ENCODE measurements around the gene NOP58.
"Not testable (repeated sequence)": the region's sequence is repeated elsewhere in the genome, so short reads cannot be mapped to it uniquely, and the experiment has no call there.

The NOP58 gene, protein sequence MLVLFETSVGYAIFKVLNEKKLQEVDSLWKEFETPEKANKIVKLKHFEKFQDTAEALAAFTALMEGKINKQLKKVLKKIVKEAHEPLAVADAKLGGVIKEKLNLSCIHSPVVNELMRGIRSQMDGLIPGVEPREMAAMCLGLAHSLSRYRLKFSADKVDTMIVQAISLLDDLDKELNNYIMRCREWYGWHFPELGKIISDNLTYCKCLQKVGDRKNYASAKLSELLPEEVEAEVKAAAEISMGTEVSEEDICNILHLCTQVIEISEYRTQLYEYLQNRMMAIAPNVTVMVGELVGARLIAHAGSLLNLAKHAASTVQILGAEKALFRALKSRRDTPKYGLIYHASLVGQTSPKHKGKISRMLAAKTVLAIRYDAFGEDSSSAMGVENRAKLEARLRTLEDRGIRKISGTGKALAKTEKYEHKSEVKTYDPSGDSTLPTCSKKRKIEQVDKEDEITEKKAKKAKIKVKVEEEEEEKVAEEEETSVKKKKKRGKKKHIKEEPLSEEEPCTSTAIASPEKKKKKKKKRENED

GRCh38 chr2:202265467-202266277, at the start of gene NOP58:
Gene NOP58 (plus strand): TSS chr2:202265763. CDS start chr2:202265942, 179 bp downstream.
- peaks cover 12% of the 10 kb centered on the region for H3K36me3 Mint-ChIP-seq (ENCODE audit: low read depth)
- H3K9me3 Mint-ChIP-seq = no peaks in the 10 kb centered on the region
- no peaks in the 10 kb centered on the region for H3K27me3 Mint-ChIP-seq
- H3K4me3 Mint-ChIP-seq = peak within 1 kb of the TSS; percentile 61
- H3K27ac Mint-ChIP-seq = peak within 1 kb of the TSS; percentile 29
- peaks cover 21% of the 10 kb centered on the region for H3K4me1 Mint-ChIP-seq (ENCODE audit: low read depth)

DNA sequence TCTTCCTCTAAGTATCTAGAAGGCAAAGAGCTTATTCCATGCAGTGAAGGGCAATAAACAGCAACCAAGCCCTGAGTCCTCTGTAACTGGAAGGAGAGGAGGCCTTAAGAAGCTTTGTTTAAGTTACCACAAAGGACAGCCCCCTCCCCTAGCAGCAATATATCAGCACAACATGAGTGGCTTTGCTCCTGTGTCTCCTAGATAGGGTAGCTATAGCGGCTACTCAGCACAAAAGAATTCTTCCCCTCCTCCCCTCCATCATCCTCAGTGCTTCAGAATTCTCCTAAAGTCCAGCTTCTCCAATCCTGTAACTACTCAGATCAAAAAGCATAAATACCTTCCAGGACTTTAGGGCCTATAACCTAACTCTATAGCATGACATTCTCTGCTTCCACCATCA, 43.7 kb upstream of the NOP58 start:
- peaks cover 45% of the 10 kb centered on the region for H3K36me3 Mint-ChIP-seq (ENCODE audit: low read depth)
- no peak overlapping the region for H3K4me3 Mint-ChIP-seq
- H3K27me3 Mint-ChIP-seq = no peaks in the 10 kb centered on the region

GRCh38 chr2:202237787-202238233, 27.8 kb upstream of the NOP58 start:
- Mint-ChIP-seq H3K36me3 (ENCODE audit: low read depth) (no peaks in the 10 kb centered on the region), H3K27me3 (no peaks in the 10 kb centered on the region), H3K27ac (peak overlapping the region; percentile 83), H3K4me3 (peak overlapping the region; percentile 95), H3K9me3 (no peaks in the 10 kb centered on the region), H3K4me1 (ENCODE audit: low read depth) (peaks cover 49% of the 10 kb centered on the region)

More for the DNA sequence above, 43.7 kb upstream of the NOP58 start:
- H3K9me3 Mint-ChIP-seq = no peaks in the 10 kb centered on the region
- no peak overlapping the region for H3K27ac Mint-ChIP-seq
- peaks cover 22% of the 10 kb centered on the region for H3K4me1 Mint-ChIP-seq (ENCODE audit: low read depth)

GRCh38 chr2:202238234-202239197, 27.0 kb upstream of the NOP58 start, which contains the start of gene SUMO1:
Gene SUMO1 (minus strand): TSS chr2:202238597. CDS start chr2:202238451, 146 bp downstream.
- peaks cover 42% of the 10 kb centered on the region for H3K4me1 Mint-ChIP-seq (ENCODE audit: low read depth)
- H3K9me3 Mint-ChIP-seq = no peaks in the 10 kb centered on the region
- H3K27me3 Mint-ChIP-seq = no peaks in the 10 kb centered on the region
- peak within 1 kb of the TSS; percentile 95 for H3K4me3 Mint-ChIP-seq
- H3K27ac Mint-ChIP-seq = peak within 1 kb of the TSS; percentile 97
- no peaks in the 10 kb centered on the region for H3K36me3 Mint-ChIP-seq (ENCODE audit: low read depth)

- H3K36me3 Mint-ChIP-seq (ENCODE audit: low read depth); H3K4me3 Mint-ChIP-seq; H3K9me3 Mint-ChIP-seq; H3K27me3 Mint-ChIP-seq; H3K27ac Mint-ChIP-seq; H3K4me1 Mint-ChIP-seq (ENCODE audit: low read depth): not testable (repeated sequence)
Observed at GRCh38 chr2:202247710-202248109, 17.9 kb upstream of the NOP58 start.

GRCh38 chr2:202249521-202250253, 15.9 kb upstream of the NOP58 start:
- Mint-ChIP-seq H3K36me3 (ENCODE audit: low read depth) (no peaks in the 10 kb centered on the region), H3K9me3 (no peaks in the 10 kb centered on the region), H3K4me3 (no peak overlapping the region), H3K27ac (peak overlapping the region; percentile 58), H3K27me3 (peaks cover 4% of the 10 kb centered on the region), H3K4me1 (ENCODE audit: low read depth) (peaks cover 6% of the 10 kb centered on the region)

GRCh38 chr2:202251494-202251893, 14.1 kb upstream of the NOP58 start:
- H3K9me3 Mint-ChIP-seq = no peaks in the 10 kb centered on the region
- H3K4me1 Mint-ChIP-seq (ENCODE audit: low read depth) = peaks cover 6% of the 10 kb centered on the region
- no peaks in the 10 kb centered on the region for H3K36me3 Mint-ChIP-seq (ENCODE audit: low read depth)
- H3K4me3 Mint-ChIP-seq = no peak overlapping the region
- no peak overlapping the region for H3K27ac Mint-ChIP-seq
- H3K27me3 Mint-ChIP-seq = peaks cover 4% of the 10 kb centered on the region

GRCh38 chr2:202261531-202261930, 4.0 kb upstream of the NOP58 start:
- H3K4me3 Mint-ChIP-seq = no peak overlapping the region
- H3K4me1 Mint-ChIP-seq (ENCODE audit: low read depth) = peaks cover 7% of the 10 kb centered on the region
- no peaks in the 10 kb centered on the region for H3K27me3 Mint-ChIP-seq
- no peak overlapping the region for H3K27ac Mint-ChIP-seq
- no peaks in the 10 kb centered on the region for H3K9me3 Mint-ChIP-seq
- H3K36me3 Mint-ChIP-seq (ENCODE audit: low read depth) = no peaks in the 10 kb centered on the region

DNA sequence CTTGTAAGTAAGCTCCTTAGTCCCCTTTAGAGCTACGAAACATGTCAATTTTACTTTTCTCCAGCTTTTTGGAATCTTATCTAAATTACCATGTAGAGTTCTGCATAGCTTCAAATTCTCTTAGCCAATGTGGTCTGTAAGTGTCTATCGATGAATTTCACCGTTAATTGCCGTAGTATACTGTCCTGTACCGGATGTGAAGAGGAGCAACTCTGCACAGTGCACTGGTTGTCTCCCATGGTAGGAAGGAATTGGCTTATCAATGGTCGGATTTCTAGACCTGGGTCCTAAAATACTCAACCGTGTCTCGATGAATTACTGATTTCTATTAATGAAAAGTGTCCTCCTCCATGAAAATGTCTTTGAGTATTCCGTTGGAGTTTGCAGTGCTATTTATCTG, 1.9 kb downstream of the NOP58 start:
- peaks cover 18% of the 10 kb centered on the region for H3K36me3 Mint-ChIP-seq (ENCODE audit: low read depth)
- no peak overlapping the region for H3K4me3 Mint-ChIP-seq

DNA sequence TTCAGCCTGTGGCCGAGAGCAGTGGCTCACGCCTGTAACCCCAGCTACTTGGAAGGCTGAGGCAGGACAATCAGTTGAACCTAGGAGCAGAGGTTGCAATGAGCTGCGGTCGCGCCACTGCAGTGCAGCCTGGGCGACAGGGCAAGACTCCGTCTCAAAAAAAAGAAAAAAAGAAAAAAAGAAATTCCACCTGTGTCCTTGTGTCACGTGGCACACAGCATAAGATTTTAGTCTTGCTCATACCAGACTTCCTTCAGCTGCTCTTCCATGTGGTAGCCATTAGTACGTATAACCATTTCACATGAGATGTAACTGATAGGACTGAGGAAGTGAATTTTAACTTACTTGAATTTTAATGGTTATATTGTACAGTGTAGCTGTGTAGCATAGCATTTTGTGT, 4.0 kb downstream of the NOP58 start:
- H3K4me1 Mint-ChIP-seq (ENCODE audit: low read depth) = peaks cover 47% of the 10 kb centered on the region
- no peaks in the 10 kb centered on the region for H3K9me3 Mint-ChIP-seq
- peaks cover 18% of the 10 kb centered on the region for H3K36me3 Mint-ChIP-seq (ENCODE audit: low read depth)
- H3K27me3 Mint-ChIP-seq = no peaks in the 10 kb centered on the region
- peak overlapping the region; percentile 81 for H3K4me3 Mint-ChIP-seq
- peak overlapping the region; percentile 58 for H3K27ac Mint-ChIP-seq

More for the DNA sequence above, 1.9 kb downstream of the NOP58 start:
- H3K9me3 Mint-ChIP-seq = no peaks in the 10 kb centered on the region
- no peaks in the 10 kb centered on the region for H3K27me3 Mint-ChIP-seq
- peaks cover 37% of the 10 kb centered on the region for H3K4me1 Mint-ChIP-seq (ENCODE audit: low read depth)
- H3K27ac Mint-ChIP-seq = no peak overlapping the region

DNA sequence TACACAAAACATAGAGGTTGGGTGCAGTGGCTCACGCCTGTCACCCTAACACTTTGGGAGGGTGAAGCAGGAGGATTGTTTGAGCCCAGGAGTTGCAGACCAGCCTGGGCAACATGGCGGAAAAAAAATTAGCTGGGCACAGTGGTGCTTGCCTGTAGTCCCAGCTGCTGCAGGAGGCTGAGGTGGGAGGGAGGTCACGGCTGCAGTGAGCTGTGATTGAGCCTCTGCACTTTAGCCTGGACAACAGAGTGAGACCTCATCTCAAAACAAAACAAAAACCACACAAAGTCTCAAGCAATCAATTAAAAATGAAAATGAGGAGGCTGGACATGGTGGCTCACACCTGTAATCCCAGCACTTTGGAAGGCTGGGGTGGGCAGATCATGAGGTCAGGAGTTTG, 4.9 kb downstream of the NOP58 start:
- H3K9me3 Mint-ChIP-seq = no peaks in the 10 kb centered on the region
- H3K27me3 Mint-ChIP-seq = no peaks in the 10 kb centered on the region
- peaks cover 23% of the 10 kb centered on the region for H3K36me3 Mint-ChIP-seq (ENCODE audit: low read depth)
- peaks cover 54% of the 10 kb centered on the region for H3K4me1 Mint-ChIP-seq (ENCODE audit: low read depth)
- peak overlapping the region; percentile 81 for H3K4me3 Mint-ChIP-seq
- H3K27ac Mint-ChIP-seq = peak overlapping the region; percentile 87

GRCh38 chr2:202276078-202276720, 10.6 kb downstream of the NOP58 start:
- Mint-ChIP-seq H3K27ac (peak overlapping the region; percentile 92), H3K4me3 (peak overlapping the region; percentile 54), H3K36me3 (ENCODE audit: low read depth) (peaks cover 51% of the 10 kb centered on the region), H3K4me1 (ENCODE audit: low read depth) (peaks cover 76% of the 10 kb centered on the region)
- H3K9me3 Mint-ChIP-seq, H3K27me3 Mint-ChIP-seq: not testable (repeated sequence)

DNA sequence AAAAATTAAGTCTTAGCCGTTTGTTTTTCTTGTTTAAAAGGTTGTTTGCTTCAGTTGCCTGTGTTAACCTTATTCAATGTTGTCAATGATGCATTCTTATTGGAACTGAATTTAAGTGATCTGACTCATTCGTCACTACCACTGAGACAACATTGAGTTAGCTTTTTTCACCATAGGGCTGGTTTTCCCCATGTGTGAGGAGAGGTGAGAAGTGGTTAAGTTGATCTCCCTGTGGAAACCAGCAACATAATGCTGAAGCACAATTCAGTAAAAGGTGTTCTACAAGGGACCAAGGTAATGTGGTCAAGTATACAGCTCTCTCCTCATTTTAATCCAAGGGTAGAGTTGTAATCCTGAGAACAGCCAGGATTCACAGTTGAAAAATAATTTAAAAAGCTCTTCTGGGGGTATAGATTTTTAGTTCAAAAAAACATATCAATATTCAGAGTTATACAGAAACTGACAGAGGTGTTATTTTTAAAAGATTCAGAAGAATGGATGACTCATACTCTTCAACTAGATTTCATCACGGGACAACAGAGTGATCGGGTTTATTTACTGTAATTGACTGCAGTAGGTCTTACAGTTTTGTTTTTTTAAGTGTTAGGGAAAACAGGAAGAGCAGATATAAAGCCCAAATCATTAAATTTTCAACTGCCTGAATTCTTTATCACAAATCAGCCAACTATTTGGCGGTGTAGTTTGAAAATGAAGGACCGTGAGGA, 12.6 kb downstream of the NOP58 start:
- Mint-ChIP-seq H3K36me3 (ENCODE audit: low read depth) (peaks cover 62% of the 10 kb centered on the region), H3K9me3 (no peaks in the 10 kb centered on the region), H3K4me1 (ENCODE audit: low read depth) (peaks cover 59% of the 10 kb centered on the region), H3K27ac (peak overlapping the region; percentile 92), H3K27me3 (no peaks in the 10 kb centered on the region), H3K4me3 (peak overlapping the region; percentile 47)
